NCI-H2196 treated with DMSO at 0.1 percent for 48 hours (cell line): ENCODE results near the gene XRN1.
"Not testable (repeated sequence)": the region's sequence is repeated elsewhere in the genome, so short reads cannot be mapped to it uniquely, and the experiment has no call there.

ENCODE experiments used
- DNase-seq: peaks from one replicate; lab custom pipeline; 2025; ENCODE audit not compliant: unreplicated experiment; lab: John Stamatoyannopoulos, UW

The XRN1 gene

GRCh38 chr3:142439499-142440220, 8.2 kb downstream of the XRN1 start:
- DNase-seq: not testable (repeated sequence)

GRCh38 chr3:142438096-142438495, 9.7 kb downstream of the XRN1 start:
- DNase-seq: not testable (repeated sequence)

GRCh38 chr3:142436951-142437585, 10.8 kb downstream of the XRN1 start:
- DNase-seq: no peak

GRCh38 chr3:142434503-142434902, 13.3 kb downstream of the XRN1 start:
- DNase-seq: no peak

- no peak for DNase-seq
Measured at GRCh38 chr3:142433110-142433509, 14.7 kb downstream of the XRN1 start.

- DNase-seq: no peak
Measured at GRCh38 chr3:142429582-142429981, 18.3 kb downstream of the XRN1 start.

- DNase-seq: no peak
Measured at GRCh38 chr3:142424754-142425153, 23.1 kb downstream of the XRN1 start.

GRCh38 chr3:142418926-142419592, 28.8 kb downstream of the XRN1 start:
- DNase-seq: no peak

- no peak for DNase-seq
Measured at GRCh38 chr3:142417302-142417701, 30.5 kb downstream of the XRN1 start.

- DNase-seq: not testable (repeated sequence)
Measured at GRCh38 chr3:142400537-142400936, 47.3 kb downstream of the XRN1 start.

GRCh38 chr3:142394921-142395622, 52.8 kb downstream of the XRN1 start:
- no peak for DNase-seq

GRCh38 chr3:142385078-142385477, 62.8 kb downstream of the XRN1 start:
- DNase-seq: no peak

- DNase-seq: no peak
Measured at GRCh38 chr3:142374687-142375086, 73.2 kb downstream of the XRN1 start.

- DNase-seq: not testable (repeated sequence)
Measured at GRCh38 chr3:142369576-142369975, 78.3 kb downstream of the XRN1 start.

GRCh38 chr3:142366434-142366833, 81.4 kb downstream of the XRN1 start:
- no peak for DNase-seq

GRCh38 chr3:142363936-142364467, 83.8 kb downstream of the XRN1 start:
- no peak for DNase-seq

GRCh38 chr3:142363433-142363832, 84.4 kb downstream of the XRN1 start:
- DNase-seq: not testable (repeated sequence)

GRCh38 chr3:142359367-142359766, 88.5 kb downstream of the XRN1 start:
- no peak for DNase-seq

GRCh38 chr3:142356818-142357217, 91.0 kb downstream of the XRN1 start:
- no peak for DNase-seq

GRCh38 chr3:142355692-142356091, 92.1 kb downstream of the XRN1 start:
- no peak for DNase-seq

GRCh38 chr3:142354076-142354475, 93.8 kb downstream of the XRN1 start:
- no peak for DNase-seq
